K562 (cell line): ENCODE measurements around the gene ASMTL. TPM values are rescaled to one million over a fixed set of nuclear protein-coding genes. Genes with fewer than 3 reads are reported as not detected.

ENCODE experiments used
- ATAC-seq: fragments of 200-7000 bp; cut with Tn5 transposase; 3 replicates; pipeline ENCODE4 v1.9.1; 2020; ENCODE audit warnings: moderate library complexity
- BruUV-seq: library from RNA; stranded (reverse); fragments of 400-500 nt; replicated peaks from 2 replicates; lab custom pipeline; 2021; lab: Mats Ljungman, UMichigan
- CTCF ChIA-PET: fragments of 300-600 bp; formaldehyde crosslinking; extraction: SDS; loops from one replicate; lab custom pipeline; 2021; ENCODE audit warnings: low intra/inter-chr PET ratio; lab: Yijun Ruan, JAX
- POLR2A ChIA-PET: fragments of 300-600, 350-650 bp; sonication (Branson Sonifier 250); formaldehyde crosslinking; extraction: SDS; loops from one replicate; lab custom pipeline; 2021; ENCODE audit warnings: antibody characterized with exemption, inconsistent platforms; lab: Yijun Ruan, JAX
- DNase-seq, 4 experiments: peaks; one replicate each; pipeline versions ENCODE4 v3.0.0 to v3.0.0-alpha.2; 2011 to 2018; ENCODE audit warnings: low spot score in 3 of 4, mixed read lengths in 3 of 4; ENCODE audit errors: extremely low read depth in 1 of 4
- FAIRE-seq: peaks from 2 replicates; lab custom pipeline; 2011; peaks lifted over from hg19 to GRCh38; lab: Jason Lieb, UNC
- H2AFZ ChIP-seq: 2 replicates; pipeline ENCODE4 v1.6.0; 2011; ENCODE audit warnings: low read depth, low read length, control low read depth, inconsistent platforms
- H3K27ac ChIP-seq: fragments of 200-600 bp; 3 replicates; pipeline ENCODE4 v1.8.0; 2011; ENCODE audit warnings: low read depth, mild to moderate bottlenecking, control low read depth, inconsistent platforms, low read length, moderate library complexity, mixed read lengths; ENCODE audit errors: extremely low read depth
- H3K27me3 ChIP-seq, 2 experiments: fragments of 300-600 bp in 1 of 2; 2 replicates in 1 of 2; 3 replicates in 1 of 2; pipeline versions ENCODE4 v1.6.0 to v1.8.0; 2011; ENCODE audit warnings: inconsistent platforms in 2 of 2, low read length in 2 of 2, mild to moderate bottlenecking in 1 of 2, mixed read lengths in 1 of 2, moderate library complexity in 1 of 2; ENCODE audit not compliant: control insufficient read depth in 2 of 2, insufficient read depth in 2 of 2
- H3K36me3 ChIP-seq: fragments of 300-600 bp; 3 replicates; pipeline ENCODE4 v1.8.0; 2011; ENCODE audit warnings: mild to moderate bottlenecking, low read length, inconsistent platforms; ENCODE audit not compliant: control insufficient read depth, insufficient read depth
- H3K4me1 ChIP-seq, 2 experiments: fragments of 200-600 bp in 1 of 2; replicated peaks in 1 of 2; 2 replicates in 1 of 2; 3 replicates in 1 of 2; pipeline versions ENCODE4 v1.5.1 to v1.8.0; 2011; ENCODE audit warnings: inconsistent platforms in 2 of 2, low read length in 2 of 2, mild to moderate bottlenecking in 1 of 2, mixed read lengths in 1 of 2, moderate library complexity in 1 of 2; ENCODE audit not compliant: control insufficient read depth in 2 of 2, insufficient read depth in 2 of 2
- H3K4me2 ChIP-seq: 2 replicates; pipeline ENCODE4 v1.6.1; 2011; ENCODE audit warnings: low read length, control low read depth, inconsistent platforms, mixed read lengths; ENCODE audit not compliant: insufficient read depth
- H3K4me3 ChIP-seq: fragments of 200-600 bp; sonication (generic), shearing (Covaris generic); 2 replicates; pipeline ENCODE4 v1.5.1; 2016; ENCODE audit warnings: control low read depth, inconsistent platforms
- H3K79me2 ChIP-seq: fragments of 200-600 bp; 3 replicates; pipeline ENCODE4 v1.8.0; 2011; ENCODE audit warnings: low read length, inconsistent platforms; ENCODE audit not compliant: control insufficient read depth, insufficient read depth
- H3K9ac ChIP-seq, 2 experiments: 2 replicates each; pipeline versions ENCODE4 v1.6.0 to v1.6.1; 2011; ENCODE audit warnings: low read depth in 2 of 2, low read length in 2 of 2, control low read depth in 1 of 2, inconsistent platforms in 1 of 2, mild to moderate bottlenecking in 1 of 2, mixed read lengths in 1 of 2; ENCODE audit not compliant: insufficient read depth in 1 of 2
- H3K9me1 ChIP-seq: one replicate; pipeline ENCODE4 v1.6.0; 2011; ENCODE audit warnings: inconsistent platforms, mild to moderate bottlenecking, low read length, moderate library complexity; ENCODE audit not compliant: control insufficient read depth, insufficient read depth
- H3K9me3 ChIP-seq: replicated peaks from 2 replicates; pipeline ENCODE4 v1.5.1; 2011; ENCODE audit warnings: low read depth, low read length, inconsistent platforms; ENCODE audit not compliant: control insufficient read depth, insufficient read depth
- H4K20me1 ChIP-seq: replicated peaks from 2 replicates; pipeline ENCODE4 v1.6.1; 2011; ENCODE audit warnings: low read length, inconsistent platforms, mixed read lengths; ENCODE audit not compliant: control insufficient read depth, insufficient read depth
- ELF1 ChIP-seq: fragments of 200-800 bp; sonication (Bioruptor generic); IDR thresholded peaks from 2 replicates; pipeline ENCODE4 v1.6.1; 2016; ENCODE audit warnings: missing genetic modification characterization, missing compliant biosample characterization
- ETS2 ChIP-seq: IDR thresholded peaks from 2 replicates; pipeline ENCODE4 v1.6.1; 2016; ENCODE audit warnings: borderline replicate concordance, missing genetic modification characterization, mild to moderate bottlenecking, moderate library complexity, missing compliant biosample characterization; ENCODE audit not compliant: poor library complexity, severe bottlenecking
- EZH2 ChIP-seq: IDR thresholded peaks from 2 replicates; pipeline ENCODE4 v1.6.1; 2012; ENCODE audit warnings: low read depth, mild to moderate bottlenecking, inconsistent platforms, low read length, borderline replicate concordance
- NRF1 ChIP-seq, 2 experiments: fragments of 450-650 bp; IDR thresholded peaks in 1 of 2; conservative IDR thresholded peaks in 1 of 2; 2 replicates each; pipeline ENCODE4 v1.6.1; 2014; ENCODE audit warnings: mild to moderate bottlenecking in 2 of 2
- SETDB1 ChIP-seq: IDR thresholded peaks from one replicate; pipeline ENCODE4 v1.6.1; 2012; ENCODE audit warnings: low read length, control low read depth, inconsistent platforms
- STAT5B ChIP-seq: fragments of 250-450 bp; sonication (Bioruptor Pico); IDR thresholded peaks from 2 replicates; pipeline ENCODE4 v1.8.0; 2021; ENCODE audit warnings: mild to moderate bottlenecking, inconsistent platforms
- TAF15 ChIP-seq: fragments of 200-400 bp; formaldehyde crosslinking; IDR thresholded peaks from 2 replicates; pipeline ENCODE4 v1.6.1; 2017; ENCODE audit warnings: mild to moderate bottlenecking, low read depth, low read length, moderate library complexity
- THRAP3 ChIP-seq: fragments of 450-650 bp; IDR thresholded peaks from 2 replicates; pipeline ENCODE4 v1.6.1; 2016; ENCODE audit warnings: mild to moderate bottlenecking, inconsistent platforms, borderline replicate concordance
- ZC3H8 ChIP-seq: fragments of 450-650 bp; IDR thresholded peaks from 2 replicates; pipeline ENCODE4 v1.6.1; 2017
- ZNF24 ChIP-seq: fragments of 450-650 bp; IDR thresholded peaks from 2 replicates; pipeline ENCODE4 v1.6.1; 2016
- ZNF384 ChIP-seq: IDR thresholded peaks from 2 replicates; pipeline ENCODE4 v1.6.1; 2012; ENCODE audit warnings: low read depth, low read length, improper control_type of control experiment
- ZNF589 ChIP-seq: fragments of 200-800 bp; sonication (Bioruptor generic); IDR thresholded peaks from 2 replicates; pipeline ENCODE4 v1.6.1; 2016; ENCODE audit warnings: low read depth, missing genetic modification characterization, missing compliant biosample characterization
- WGBS: fragments of 100-300 bp; shearing (Covaris generic); methylation state at CpG from one replicate; pipeline ENCODE4 v1.1.6; 2016; ENCODE audit warnings: low coverage, mixed read lengths; ENCODE audit not compliant: insufficient coverage; ENCODE audit errors: missing lambda C conversion rate; 5-methylcytosine and 5-hydroxymethylcytosine counted together
- in situ Hi-C: fragments of 300-500 bp; cut with MboI; formaldehyde crosslinking; loops from 4 replicates; pipeline ENCODE4 v1.15.0; 2018; ENCODE audit warnings: inconsistent platforms, mixed read lengths
- intact Hi-C: fragments of 100-400 bp; cut with micrococcal nuclease; formaldehyde crosslinking; loops from 2 replicates; pipeline ENCODE4 v1.14.2; 2022
- polyA plus RNA-seq, 8 experiments: library from polyadenylated mRNA; depleted of rRNA in 4 of 8; stranded (reverse) in 5 of 8; unstranded in 3 of 8; fragments of >200 nt; fragmentation: Nextera tagmentation in 2 of 8; fragmentation: Illumina TruSeq in 1 of 8; extraction: Ambion mirVana in 2 of 8; extraction: Trizol in 1 of 8; gene quantifications; 2 replicates each; pipeline versions ENCODE4 v1.2.1 to v1.2.3, GENCODE V29; 2011 to 2014; ENCODE audit warnings: inconsistent platforms in 1 of 8, missing spikeins in 1 of 8
- total RNA-seq, 7 experiments: library from RNA; depleted of rRNA in 6 of 7; stranded (reverse); fragments of >200 nt in 6 of 7; fragmentation: Illumina TruSeq in 2 of 7; extraction: Trizol in 2 of 7; gene quantifications; 2 replicates each; pipeline versions ENCODE4 v1.2.1 to v1.2.3, GENCODE V29; 2011 to 2021; ENCODE audit warnings: low replicate concordance in 1 of 7
- TF ChIP-seq, protein P1 (sequence below): IDR thresholded peaks from 2 replicates; pipeline ENCODE4 v1.6.1; 2014; ENCODE audit warnings: antibody characterized with exemption
- TF ChIP-seq, protein P2 (sequence below): fragments of 250-450 bp; sonication (Bioruptor Pico); IDR thresholded peaks from 2 replicates; pipeline ENCODE4 v1.8.0; 2021; ENCODE audit warnings: mild to moderate bottlenecking, moderate library complexity

Gene ASMTL
- total and polyA plus RNA-seq, 9 of the 15 experiments (the other 6 are each of a cell fraction or from before 2014, with no cell fraction given): 0.56 to 20.6 (median 7.6) TPM

DNA sequence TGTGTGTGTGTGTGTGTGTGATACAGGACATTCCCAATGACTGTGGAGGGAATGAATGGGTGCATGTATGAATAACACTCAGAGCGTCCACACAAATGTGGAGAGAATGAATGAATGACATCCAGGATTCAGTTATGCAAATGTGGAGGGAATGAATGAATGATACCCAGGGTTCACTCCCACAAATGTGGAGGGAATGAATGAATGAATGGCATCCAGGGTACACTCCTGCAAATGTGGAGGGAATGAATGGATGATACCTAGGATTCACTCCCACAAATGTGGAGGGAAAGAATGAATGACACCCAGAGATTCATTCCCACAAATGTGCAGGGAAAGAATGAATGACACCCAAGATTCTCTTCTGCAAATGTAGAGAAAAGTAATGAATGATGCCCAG, 36.0 kb upstream of the ASMTL start:
- Histone ChIP-seq H2AFZ (no peak overlapping the region), H3K9me3 (0 out of 2 replicates have a peak, but pooled peaks cover 2% of the 10 kb centered on the region), H3K4me2 (no peak overlapping the region), H3K4me1 (peaks cover 0 to 5% of the 10 kb centered on the region in 2 experiments; a peak in 3 of 5 replicates), H3K9me1 (no peaks in the 10 kb centered on the region), H3K27me3 (no peaks in the 10 kb centered on the region), H4K20me1 (no peaks in the 10 kb centered on the region), H3K27ac (no peak overlapping the region), H3K36me3 (no peaks in the 10 kb centered on the region), H3K9ac (no peak overlapping the region), H3K4me3 (no peak overlapping the region), H3K79me2 (no peaks in the 10 kb centered on the region)
- ATAC-seq (no peak), DNase-seq (no peak), FAIRE-seq (no peak)
- CTCF ChIA-PET: no interaction called here
- POLR2A ChIA-PET: no interaction called here
- in situ Hi-C loops (no loop called here), intact Hi-C loops (no loop called here)
- WGBS: no CpG with 5 or more reads among the region's 1 CpG
- no TSS peak for BruUV-seq
- TF ChIP-seq ZNF384 (no peak), ZNF24 (peak; percentile 62)

DNA sequence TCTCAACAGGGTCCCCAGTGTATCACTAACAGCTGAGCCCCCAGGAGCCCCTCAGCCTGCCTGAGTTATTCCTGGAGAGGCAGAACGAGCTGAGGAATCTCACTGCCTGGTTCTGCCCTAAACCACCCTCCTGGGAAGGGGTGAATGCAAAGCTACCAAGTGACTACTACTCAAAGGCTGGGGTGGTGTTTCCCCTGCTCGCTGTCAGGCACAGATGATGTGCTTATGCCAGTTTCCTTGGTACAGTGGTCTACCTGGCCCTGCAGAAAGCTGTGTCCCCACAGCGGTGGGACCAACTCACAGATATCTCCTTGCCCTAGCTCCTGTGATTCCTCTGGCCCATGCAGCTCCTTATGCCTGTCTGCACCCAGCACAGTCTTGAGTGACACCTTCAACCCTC, 35.4 kb upstream of the ASMTL start:
- no TSS peak for BruUV-seq
- Histone ChIP-seq H3K9me1 (no peaks in the 10 kb centered on the region), H3K4me3 (no peak overlapping the region), H3K27me3 (no peaks in the 10 kb centered on the region), H3K27ac (no peak overlapping the region), H3K79me2 (no peaks in the 10 kb centered on the region), H4K20me1 (no peaks in the 10 kb centered on the region), H3K4me2 (no peak overlapping the region), H2AFZ (no peak overlapping the region), H3K4me1 (peaks cover 0 to 5% of the 10 kb centered on the region in 2 experiments; a peak in 3 of 5 replicates), H3K9ac (no peak overlapping the region), H3K9me3 (0 out of 2 replicates have a peak, but pooled peaks cover 2% of the 10 kb centered on the region), H3K36me3 (no peaks in the 10 kb centered on the region)
- CTCF ChIA-PET: no interaction called here
- POLR2A ChIA-PET: no interaction called here
- 40% methylated on average over 2 of the region's 3 CpGs for WGBS
- intact Hi-C loops: no loop called here
- in situ Hi-C loops: no loop called here
- DNase-seq (no peak), FAIRE-seq (no peak), ATAC-seq (no peak)
- TF ChIP-seq ZC3H8 (no peak), ZNF589 (CRISPR knock-in tag) (no peak), SETDB1 (no peak), STAT5B (CRISPR knock-in tag) (no peak), TAF15 (no peak), ELF1 (tag) (no peak), EZH2 (no peak), THRAP3 (no peak), NRF1 (conservative IDR thresholded peaks at IDR 0.05 in 1 of 2, IDR thresholded peaks at IDR 0.05 in 1 of 2) (no peak), ETS2 (tag) (no peak)
- TF ChIP-seq, protein P1, sequence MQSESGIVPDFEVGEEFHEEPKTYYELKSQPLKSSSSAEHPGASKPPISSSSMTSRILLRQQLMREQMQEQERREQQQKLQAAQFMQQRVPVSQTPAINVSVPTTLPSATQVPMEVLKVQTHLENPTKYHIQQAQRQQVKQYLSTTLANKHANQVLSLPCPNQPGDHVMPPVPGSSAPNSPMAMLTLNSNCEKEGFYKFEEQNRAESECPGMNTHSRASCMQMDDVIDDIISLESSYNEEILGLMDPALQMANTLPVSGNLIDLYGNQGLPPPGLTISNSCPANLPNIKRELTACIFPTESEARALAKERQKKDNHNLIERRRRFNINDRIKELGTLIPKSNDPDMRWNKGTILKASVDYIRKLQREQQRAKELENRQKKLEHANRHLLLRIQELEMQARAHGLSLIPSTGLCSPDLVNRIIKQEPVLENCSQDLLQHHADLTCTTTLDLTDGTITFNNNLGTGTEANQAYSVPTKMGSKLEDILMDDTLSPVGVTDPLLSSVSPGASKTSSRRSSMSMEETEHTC: no peak
- TF ChIP-seq, protein P2, sequence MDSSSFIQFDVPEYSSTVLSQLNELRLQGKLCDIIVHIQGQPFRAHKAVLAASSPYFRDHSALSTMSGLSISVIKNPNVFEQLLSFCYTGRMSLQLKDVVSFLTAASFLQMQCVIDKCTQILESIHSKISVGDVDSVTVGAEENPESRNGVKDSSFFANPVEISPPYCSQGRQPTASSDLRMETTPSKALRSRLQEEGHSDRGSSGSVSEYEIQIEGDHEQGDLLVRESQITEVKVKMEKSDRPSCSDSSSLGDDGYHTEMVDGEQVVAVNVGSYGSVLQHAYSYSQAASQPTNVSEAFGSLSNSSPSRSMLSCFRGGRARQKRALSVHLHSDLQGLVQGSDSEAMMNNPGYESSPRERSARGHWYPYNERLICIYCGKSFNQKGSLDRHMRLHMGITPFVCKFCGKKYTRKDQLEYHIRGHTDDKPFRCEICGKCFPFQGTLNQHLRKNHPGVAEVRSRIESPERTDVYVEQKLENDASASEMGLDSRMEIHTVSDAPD (CRISPR knock-in tag): no peak
